Body of pancreas (tissue), 4 donors: ENCODE results near the gene IL17C. TPM values are rescaled to one million over a fixed set of nuclear protein-coding genes. Genes with fewer than 3 reads are reported as not detected.

ENCODE experiments used
- ATAC-seq: fragments of 150-250 bp; one replicate; pipeline ENCODE4 v1.9.1; 2016
- DNase-seq, 4 donors: peaks; one replicate each; pipeline ENCODE4 v3.0.0-alpha.2; 2019
- H3K27ac ChIP-seq, 4 donors: fragments of 200-600 bp; sonication (generic); 1 replicate in 3 of 4; 2 replicates in 1 of 4; pipeline versions ENCODE4 v1.5.1 to v1.6.1; 2016 to 2019; ENCODE audit warnings: mild to moderate bottlenecking in 1 of 4, mixed read lengths in 1 of 4, moderate library complexity in 1 of 4
- H3K27me3 ChIP-seq, 2 donors: fragments of 200-600 bp; sonication (generic); one replicate each; pipeline ENCODE4 v1.6.0; 2016; ENCODE audit warnings: mild to moderate bottlenecking in 1 of 2
- H3K36me3 ChIP-seq, 2 donors: fragments of 200-600 bp; sonication (generic); replicated peaks in 1 of 2; 2 replicates each; pipeline ENCODE4 v1.5.1; 2016; ENCODE audit warnings: low read depth in 2 of 2; ENCODE audit not compliant: insufficient read depth in 1 of 2
- H3K4me1 ChIP-seq: fragments of 200-600 bp; sonication (generic); one replicate; pipeline ENCODE4 v1.6.0; 2016
- H3K4me3 ChIP-seq, 2 donors: fragments of 200-600 bp; sonication (generic); 1 replicate in 1 of 2; 2 replicates in 1 of 2; pipeline ENCODE4 v1.5.1; 2016 to 2019
- H3K9me3 ChIP-seq, 3 donors: fragments of 200-600 bp; sonication (generic); 1 replicate in 2 of 3; 2 replicates in 1 of 3; pipeline ENCODE4 v1.5.1; 2016
- POLR2A ChIP-seq, 3 donors: fragments of 450-650 bp; IDR thresholded peaks; one replicate each; pipeline ENCODE4 v1.6.1; 2016; ENCODE audit warnings: antibody characterized with exemption in 3 of 3, mild to moderate bottlenecking in 2 of 3
- WGBS, 2 donors: methylation state at CpG; one replicate each; pipeline ENCODE4 v1.1.5; 2017; 5-methylcytosine and 5-hydroxymethylcytosine counted together
- intact Hi-C: fragments of 100-400 bp; cut with DNase I; formaldehyde crosslinking; loops from one replicate; pipeline ENCODE4 v1.15.1; 2023
- total RNA-seq, 2 donors: library from RNA; depleted of rRNA; stranded (reverse); fragments of >200 nt; gene quantifications; one replicate each; pipeline ENCODE4 v1.1.0, GENCODE V29; 2016
- TF ChIP-seq, protein P1 (sequence below), 7 experiments: fragments of 450-650 bp in 4 of 7; fragments of 200-600 bp in 3 of 7; sonication (generic) in 3 of 7; IDR thresholded peaks; one replicate each; pipeline ENCODE4 v1.5.1; 2016 to 2019; ENCODE audit warnings: antibody characterized with exemption in 7 of 7

The IL17C gene
- total RNA-seq, 2 donors from 2014 or later, result not detected

DNA sequence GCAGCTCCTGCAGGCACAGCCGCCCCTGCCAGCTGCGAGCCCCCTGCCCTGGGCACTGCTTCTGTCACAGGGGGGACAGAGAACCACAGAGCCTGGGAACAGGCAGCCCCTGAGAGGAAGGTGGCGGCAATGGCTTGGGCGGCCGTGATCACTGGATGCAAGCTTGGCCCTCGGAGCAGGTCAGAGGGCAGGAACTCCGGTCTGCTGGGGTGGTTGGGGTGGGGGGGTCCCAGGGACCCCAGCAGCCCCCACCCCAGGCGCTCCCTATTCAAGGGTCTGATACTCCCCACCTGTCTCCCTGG lies 14.3 kb downstream of the IL17C start:
- TF ChIP-seq, protein P1, sequence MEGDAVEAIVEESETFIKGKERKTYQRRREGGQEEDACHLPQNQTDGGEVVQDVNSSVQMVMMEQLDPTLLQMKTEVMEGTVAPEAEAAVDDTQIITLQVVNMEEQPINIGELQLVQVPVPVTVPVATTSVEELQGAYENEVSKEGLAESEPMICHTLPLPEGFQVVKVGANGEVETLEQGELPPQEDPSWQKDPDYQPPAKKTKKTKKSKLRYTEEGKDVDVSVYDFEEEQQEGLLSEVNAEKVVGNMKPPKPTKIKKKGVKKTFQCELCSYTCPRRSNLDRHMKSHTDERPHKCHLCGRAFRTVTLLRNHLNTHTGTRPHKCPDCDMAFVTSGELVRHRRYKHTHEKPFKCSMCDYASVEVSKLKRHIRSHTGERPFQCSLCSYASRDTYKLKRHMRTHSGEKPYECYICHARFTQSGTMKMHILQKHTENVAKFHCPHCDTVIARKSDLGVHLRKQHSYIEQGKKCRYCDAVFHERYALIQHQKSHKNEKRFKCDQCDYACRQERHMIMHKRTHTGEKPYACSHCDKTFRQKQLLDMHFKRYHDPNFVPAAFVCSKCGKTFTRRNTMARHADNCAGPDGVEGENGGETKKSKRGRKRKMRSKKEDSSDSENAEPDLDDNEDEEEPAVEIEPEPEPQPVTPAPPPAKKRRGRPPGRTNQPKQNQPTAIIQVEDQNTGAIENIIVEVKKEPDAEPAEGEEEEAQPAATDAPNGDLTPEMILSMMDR (IDR thresholded peaks at IDR 0.05), result no peak
- TF ChIP-seq POLR2A (IDR thresholded peaks at IDR 0.05), result no peak
- Histone ChIP-seq H3K4me1 (peaks cover 31% of the 10 kb centered on the region), H3K9me3 (no peaks in the 10 kb centered on the region), H3K36me3 (no peaks in the 10 kb centered on the region), H3K4me3 (no peak overlapping the region), H3K27ac (no peak overlapping the region), H3K27me3 (no peaks in the 10 kb centered on the region)
- 92 to 100% methylated on average over 2 to 8 of the region's 8 CpGs for WGBS, 2 donors
- DNase-seq, result no peak
- intact Hi-C loops, result no loop called here
- no peak for ATAC-seq

DNA sequence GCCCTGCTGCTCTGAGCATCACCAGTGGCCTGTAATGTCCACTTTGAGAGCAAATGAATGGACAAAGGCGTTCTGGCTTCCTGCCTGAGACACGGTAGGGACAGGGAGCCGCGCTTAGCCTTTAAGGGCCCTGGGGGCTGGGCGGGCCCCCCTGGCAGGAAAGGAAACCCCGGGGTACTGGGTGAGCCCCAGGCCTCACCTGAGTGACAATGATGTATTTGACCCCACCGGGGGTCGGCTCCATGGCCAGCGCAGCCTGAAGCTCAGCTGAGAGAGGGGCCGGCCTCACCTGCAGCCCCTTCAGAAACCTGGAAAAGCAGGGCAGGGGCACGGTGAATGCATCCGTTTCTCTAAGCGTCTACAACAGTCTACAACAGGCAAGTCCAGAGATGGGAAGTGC lies 14.7 kb downstream of the IL17C start:
- ATAC-seq, result no peak
- WGBS, 2 donors, result 91 to 93% methylated on average over 12 to 13 of the region's 13 CpGs
- H3K4me3 ChIP-seq, result no peak overlapping the region
- no peak for DNase-seq
- H3K27me3 ChIP-seq, result no peaks in the 10 kb centered on the region
- no peak for TF ChIP-seq POLR2A (IDR thresholded peaks at IDR 0.05)
- intact Hi-C loops, result no loop called here
- peaks cover 31% of the 10 kb centered on the region for H3K4me1 ChIP-seq
- H3K9me3 ChIP-seq, result no peaks in the 10 kb centered on the region
- no peak overlapping the region for H3K27ac ChIP-seq
- H3K36me3 ChIP-seq, result no peaks in the 10 kb centered on the region

DNA sequence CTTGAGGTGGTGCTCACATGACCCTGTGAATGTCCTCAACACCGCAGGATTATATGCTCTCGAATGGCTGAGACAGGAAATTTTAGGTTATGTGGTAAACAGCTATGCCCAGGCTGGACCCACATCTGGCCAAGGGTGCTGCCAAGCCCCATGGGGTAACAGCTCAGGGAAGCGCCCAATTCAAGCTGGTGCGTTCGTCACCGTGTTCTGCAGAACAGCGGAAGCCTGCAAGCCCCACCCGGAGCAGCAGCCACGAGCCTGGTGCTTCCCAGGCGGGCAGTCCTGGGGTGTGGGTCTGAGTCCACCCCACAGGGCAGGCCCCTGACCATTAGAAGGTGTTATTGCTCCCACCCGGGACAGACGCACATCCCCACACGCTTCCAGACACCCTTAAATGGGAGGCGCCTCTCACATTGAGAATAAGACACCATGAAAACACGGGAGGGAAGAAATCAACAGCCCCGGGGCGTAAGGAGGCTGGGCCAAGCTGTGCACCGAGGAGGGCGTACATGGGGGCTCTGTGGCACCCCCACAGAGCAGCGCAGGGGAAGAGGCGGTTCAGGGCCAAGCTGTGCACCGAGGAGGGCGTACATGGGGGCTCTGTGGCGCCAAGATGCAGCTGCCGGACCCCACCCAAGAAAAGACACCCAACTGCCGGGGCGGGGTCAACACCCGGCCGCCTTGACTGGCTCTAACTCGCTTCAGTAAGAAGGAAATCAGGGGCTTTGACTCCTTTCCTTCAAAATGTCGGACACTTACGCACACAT lies 15.4 kb downstream of the IL17C start:
- Histone ChIP-seq H3K9me3 (no peaks in the 10 kb centered on the region), H3K4me3 (no peak overlapping the region), H3K4me1 (peaks cover 31% of the 10 kb centered on the region), H3K27ac (no peak overlapping the region), H3K27me3 (no peaks in the 10 kb centered on the region), H3K36me3 (no peaks in the 10 kb centered on the region)
- WGBS, 2 donors, result 87 to 88% methylated on average over 21 to 32 of the region's 32 CpGs
- intact Hi-C loops, result no loop called here
- DNase-seq, result no peak
- ATAC-seq, result no peak
- TF ChIP-seq, protein P1 (IDR thresholded peaks at IDR 0.05), result no peak
- no peak for TF ChIP-seq POLR2A (IDR thresholded peaks at IDR 0.05)

- ATAC-seq (no peak), DNase-seq (no peak)
- TF ChIP-seq, protein P1 (IDR thresholded peaks at IDR 0.05), result no peak
- TF ChIP-seq POLR2A (IDR thresholded peaks at IDR 0.05), result no peak
- no peak overlapping the region for H3K27ac ChIP-seq
- peaks cover 24% of the 10 kb centered on the region for H3K4me1 ChIP-seq
- no peak overlapping the region for H3K4me3 ChIP-seq
- WGBS, 2 donors, result 89 to 93% methylated on average over 28 of the region's 28 CpGs
- H3K9me3 ChIP-seq, result no peaks in the 10 kb centered on the region
- intact Hi-C loops, result no loop called here
- no peaks in the 10 kb centered on the region for H3K27me3 ChIP-seq
- H3K36me3 ChIP-seq, result no peaks in the 10 kb centered on the region
Measured at GRCh38 chr16:88654363-88655052, 16.1 kb downstream of the IL17C start.

- no peaks in the 10 kb centered on the region for H3K9me3 ChIP-seq
- WGBS, 2 donors, result 95 to 96% methylated on average over 10 to 42 of the region's 50 CpGs
- H3K27ac ChIP-seq, result no peak overlapping the region
- H3K36me3 ChIP-seq, result no peaks in the 10 kb centered on the region
- H3K4me3 ChIP-seq, result no peak overlapping the region
- peaks cover 17% of the 10 kb centered on the region for H3K4me1 ChIP-seq
- DNase-seq, result no peak
- no peak for TF ChIP-seq POLR2A (IDR thresholded peaks at IDR 0.05)
- TF ChIP-seq, protein P1 (IDR thresholded peaks at IDR 0.05), result no peak
- ATAC-seq, result no peak
- H3K27me3 ChIP-seq, result no peaks in the 10 kb centered on the region
- intact Hi-C loops, result no loop called here
Measured at GRCh38 chr16:88655053-88655732, 16.8 kb downstream of the IL17C start.
